Epithelial cell of umbilical artery (primary cell): Measurements from ENCODE around the gene CHMP2A. TPM values are rescaled to one million over a fixed set of nuclear protein-coding genes. Genes with fewer than 3 reads are reported as not detected.

ENCODE experiments used
- total RNA-seq: library from RNA; depleted of rRNA; stranded (reverse); fragments of >200 nt; gene quantifications from 2 replicates; pipeline ENCODE4 v1.2.3, GENCODE V29; 2014

Gene CHMP2A
- 98.6 and 119 TPM in 2 replicates for total RNA-seq

GRCh38 chr19:58554494-58555368 is at the start of gene CHMP2A:
Gene CHMP2A (minus strand): TSS chr19:58555105. CDS start chr19:58554212, 893 bp downstream.

DNA sequence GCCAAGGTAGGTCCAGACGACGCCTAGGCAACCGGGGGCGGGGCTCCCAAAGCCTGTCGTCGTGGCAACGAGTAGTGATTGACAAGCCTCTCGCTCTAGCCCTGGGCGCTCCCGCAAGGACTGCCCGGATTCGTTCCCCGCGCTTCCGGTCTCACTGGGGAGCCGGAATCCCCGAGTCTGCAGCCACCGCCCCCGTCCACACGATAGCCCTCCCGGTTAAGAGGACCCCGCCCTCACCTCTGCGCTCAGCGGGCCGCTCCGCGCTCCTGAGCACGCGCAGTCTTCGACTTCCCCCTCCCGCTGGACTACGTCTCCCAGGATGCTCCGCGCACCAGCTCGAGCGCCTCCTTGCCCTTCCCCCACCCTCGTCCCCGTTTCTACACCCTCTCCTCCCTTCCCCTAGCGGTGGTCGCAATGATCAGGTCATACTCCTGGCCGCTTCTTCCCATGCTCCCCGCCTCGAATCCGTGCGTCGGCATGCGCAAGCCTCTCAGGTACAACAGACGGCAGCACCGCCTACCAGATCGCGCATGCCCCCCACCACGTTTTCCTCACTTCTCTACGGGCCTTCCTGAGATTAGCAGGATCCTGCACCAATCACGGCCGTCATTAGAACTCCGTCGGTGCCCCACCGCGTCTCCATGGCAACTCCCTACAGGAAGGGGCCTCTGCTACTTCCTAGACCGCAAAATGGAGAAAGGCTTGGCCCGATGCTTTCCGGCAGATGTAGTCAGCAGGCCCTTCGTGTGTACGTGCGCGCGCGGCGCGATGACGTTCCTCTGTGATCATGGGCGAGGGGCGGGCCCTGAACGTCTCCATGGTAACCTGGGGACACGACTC is 18.1 kb upstream of the CHMP2A start, which contains the start of gene MZF1:
Gene MZF1, minus strand, starts transcription at position 518 of the 840 bp plus-strand sequence. CDS start 1,946 bp downstream, outside the sequence.

DNA sequence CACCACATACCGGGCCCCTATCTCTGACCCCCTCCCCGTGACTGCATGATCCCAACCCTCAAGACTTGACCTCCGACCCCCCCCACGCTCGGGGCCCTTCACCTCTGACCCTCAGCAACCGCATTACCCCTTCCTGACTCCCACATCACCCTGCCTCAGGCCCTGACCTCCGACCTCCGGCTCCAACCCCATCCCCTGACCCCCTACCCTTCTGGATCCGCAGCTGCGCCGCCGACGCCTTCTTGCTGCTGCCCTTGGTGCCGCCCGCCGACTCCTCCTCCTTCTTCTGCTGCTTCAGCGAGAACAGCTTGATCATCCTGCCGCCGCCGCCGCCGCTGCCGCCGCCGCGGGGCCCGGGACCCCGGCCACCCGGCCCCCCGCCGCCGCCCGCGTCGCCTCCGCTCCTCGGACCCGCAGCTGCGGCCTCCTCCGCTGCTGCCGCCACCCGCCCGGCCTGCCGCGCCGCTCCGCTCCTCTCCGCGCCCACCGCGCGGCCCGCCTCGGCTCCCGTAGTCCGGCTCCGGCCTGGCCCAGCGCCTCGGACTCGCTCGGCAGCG is 3.2 kb upstream of the CHMP2A start, which contains the start of gene UBE2M:
Gene UBE2M, minus strand, starts transcription at position 546 of the 557 bp plus-strand sequence. Its CDS starts 230 bp downstream, at position 316.

DNA sequence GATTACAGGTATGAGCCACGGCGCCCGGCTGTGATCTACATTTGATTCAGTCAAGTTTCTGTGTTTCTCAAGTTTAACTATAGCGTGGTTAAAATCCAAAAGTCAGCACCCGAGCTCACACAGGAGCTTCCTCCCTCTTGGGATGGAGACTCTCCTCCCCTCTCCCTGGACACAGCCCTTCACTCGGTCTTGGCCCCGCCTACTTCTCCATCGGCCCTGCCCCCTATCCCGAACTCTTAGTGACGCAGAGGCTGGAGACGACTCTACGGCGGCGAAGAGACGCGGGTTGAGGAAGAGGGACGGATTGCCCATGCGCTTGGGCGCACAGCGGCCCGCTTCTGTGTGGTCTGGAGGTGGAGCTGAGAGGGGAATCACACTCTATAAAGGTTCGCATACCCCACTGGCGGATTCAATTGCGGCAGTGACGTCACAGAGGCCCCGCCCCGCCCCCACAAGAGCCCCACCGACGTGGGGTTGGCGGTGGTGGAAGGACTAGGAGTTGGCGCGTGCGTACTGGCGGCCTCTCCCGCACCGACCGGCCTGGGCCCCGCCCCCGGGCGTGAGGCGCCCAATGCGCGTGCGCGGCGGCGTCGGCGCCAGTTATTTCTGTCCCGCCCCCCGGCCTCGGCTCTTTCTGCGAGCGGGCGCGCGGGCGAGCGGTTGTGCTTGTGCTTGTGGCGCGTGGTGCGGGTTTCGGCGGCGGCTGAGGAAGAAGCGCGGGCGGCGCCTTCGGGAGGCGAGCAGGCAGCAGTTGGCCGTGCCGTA is 10.9 kb downstream of the CHMP2A start, which contains the start of gene TRIM28:
Gene TRIM28, plus strand, starts transcription at position 239 of the 765 bp plus-strand sequence. CDS start 694 bp downstream, outside the sequence.

DNA sequence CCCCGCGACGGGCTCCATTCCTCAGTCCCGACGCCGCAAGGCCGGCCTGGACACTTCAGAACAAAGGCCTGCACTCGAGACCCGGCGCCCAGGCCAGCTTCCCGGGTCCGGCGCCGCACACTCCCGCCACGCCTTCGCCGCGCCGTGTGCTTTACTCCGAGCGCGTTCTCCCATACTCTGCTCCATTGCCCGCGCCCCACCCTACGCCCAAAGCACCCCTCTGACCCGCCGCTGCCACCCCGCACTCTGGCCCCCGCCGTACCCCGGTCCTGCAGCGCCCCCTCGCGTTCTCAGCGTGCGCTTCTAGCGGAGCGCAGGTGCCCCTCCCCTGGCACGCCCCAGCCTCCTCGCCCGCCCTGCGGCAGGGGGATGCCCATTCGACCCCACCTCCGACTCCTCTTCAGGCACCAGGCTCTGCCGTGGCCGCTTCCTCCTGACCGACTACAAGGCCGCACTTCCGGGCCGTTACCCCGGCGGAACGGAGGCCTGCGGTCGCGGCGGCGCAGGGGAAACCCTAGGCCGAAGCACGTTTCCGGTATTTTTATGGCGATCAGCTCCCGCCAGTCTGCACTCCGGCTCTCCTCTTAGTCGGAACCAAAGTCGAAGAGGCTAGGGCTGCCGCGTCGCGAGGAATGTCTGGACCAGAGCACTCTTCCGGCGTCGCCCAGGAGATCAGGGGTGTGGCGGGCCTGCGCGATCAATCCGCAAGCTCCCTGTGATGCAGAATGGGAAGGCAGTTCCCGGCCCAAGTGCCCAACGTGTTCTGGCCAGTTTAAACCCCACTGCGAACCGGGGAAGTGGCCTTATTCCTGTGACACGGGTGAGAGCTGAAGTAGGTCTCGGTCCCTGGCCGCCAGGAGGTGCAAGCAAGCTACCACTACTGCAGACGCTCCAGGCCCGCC is 35.3 kb downstream of the CHMP2A start, which contains the start of gene ZBTB45:
Gene ZBTB45, minus strand, starts transcription at position 456 of the 902 bp plus-strand sequence. CDS start 2,137 bp downstream, outside the sequence.

GRCh38 chr19:58511353-58512208 is 43.3 kb downstream of the CHMP2A start, which contains the start of gene SLC27A5:
Gene SLC27A5 (minus strand): TSS chr19:58511992. CDS start chr19:58511955, 37 bp downstream.

Other genes with a start within 250 kb of the CHMP2A start
- 21.4 and 31.2 TPM in 2 replicates for gene ERVK3-1, start 249.7 kb downstream of the CHMP2A start, total RNA-seq
- gene ZSCAN22, start 228.1 kb downstream of the CHMP2A start, total RNA-seq, result 2.1 and 2.3 TPM in 2 replicates
- gene A1BG, start 201.6 kb downstream of the CHMP2A start, total RNA-seq, result 3.6 and 6.2 TPM in 2 replicates
- 0.65 and 1.4 TPM in 2 replicates for gene ZNF497, start 192.4 kb downstream of the CHMP2A start, total RNA-seq
- gene ZNF837, start 174.1 kb downstream of the CHMP2A start, total RNA-seq, result 1.2 and 2.9 TPM in 2 replicates
- 1,884 and 2,690 TPM in 2 replicates for gene RPS5, start 167.8 kb downstream of the CHMP2A start, total RNA-seq
- gene RNF225, start 159.4 kb downstream of the CHMP2A start, total RNA-seq, result not detected in 2 replicates
- gene ZNF584, start 146.5 kb downstream of the CHMP2A start, total RNA-seq, result 10.8 and 15.3 TPM in 2 replicates
- 5.5 and 7.8 TPM in 2 replicates for gene ZNF132, start 115.0 kb downstream of the CHMP2A start, total RNA-seq
- gene ZNF324B, start 103.5 kb downstream of the CHMP2A start, total RNA-seq, result 6.8 and 9.4 TPM in 2 replicates
- gene ZNF324, start 88.0 kb downstream of the CHMP2A start, total RNA-seq, result 11.4 and 13.7 TPM in 2 replicates
- 4.3 and 4.9 TPM in 2 replicates for gene ZNF446, start 78.8 kb downstream of the CHMP2A start, total RNA-seq
- gene SLC27A5, start 43.1 kb downstream of the CHMP2A start, total RNA-seq, result 5.3 and 5.5 TPM in 2 replicates
- 5.2 and 5.9 TPM in 2 replicates for gene ZBTB45, start 35.3 kb downstream of the CHMP2A start, total RNA-seq
- gene TRIM28, start 11.0 kb downstream of the CHMP2A start, total RNA-seq, result 286 and 350 TPM in 2 replicates
- gene UBE2M, start 3.5 kb upstream of the CHMP2A start, total RNA-seq, result 95.1 and 95.5 TPM in 2 replicates
- 7.9 and 9.4 TPM in 2 replicates for gene MZF1, start 18.2 kb upstream of the CHMP2A start, total RNA-seq